Measurements from ENCODE around the gene PHACTR1.

GRCh38 chr6:13250703-13251102 is 534.1 kb downstream of the PHACTR1 start:
- TF ChIP-seq POLR2A (IDR thresholded peaks at IDR 0.05) (no peak), CTCF (IDR thresholded peaks at IDR 0.05) (no peak)

Measured in lower leg skin (tissue), 3 donors.